Cortex of kidney (tissue), 1 donor: Measurements from ENCODE around the gene GXYLT2.

ENCODE experiments used
- DNase-seq: peaks from one replicate; lab custom pipeline; 2025; lab: John Stamatoyannopoulos, UW

Gene GXYLT2

DNA sequence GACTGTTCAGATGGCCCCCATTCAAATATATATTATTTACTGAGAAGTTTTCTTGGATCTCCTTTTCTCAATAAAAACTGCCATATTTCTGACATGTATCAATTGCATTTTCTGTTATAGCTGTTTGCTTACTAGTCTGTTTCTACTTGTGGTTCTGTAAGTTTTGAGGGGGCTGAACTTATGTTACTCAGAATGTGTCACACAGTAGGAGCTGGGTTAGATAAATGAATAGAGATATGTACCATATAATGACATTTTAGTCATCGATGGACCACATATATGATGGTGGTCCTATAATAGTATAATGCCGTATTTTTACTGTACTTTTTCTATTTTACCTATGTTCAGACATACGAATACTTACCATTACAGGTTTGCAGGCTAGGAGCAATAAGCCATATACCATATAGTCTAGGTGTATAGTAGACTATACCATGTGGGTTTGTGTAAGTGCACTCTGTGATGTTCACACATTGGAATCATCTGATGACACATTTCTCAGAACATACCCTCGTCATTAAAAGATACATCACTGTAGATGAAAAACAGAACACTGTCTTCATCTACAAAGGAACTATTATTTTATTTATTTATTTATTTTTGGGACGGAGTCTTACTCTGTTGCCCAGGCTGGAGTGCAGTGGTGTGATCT is 131.1 kb downstream of the GXYLT2 start:
- no peak for DNase-seq

DNA sequence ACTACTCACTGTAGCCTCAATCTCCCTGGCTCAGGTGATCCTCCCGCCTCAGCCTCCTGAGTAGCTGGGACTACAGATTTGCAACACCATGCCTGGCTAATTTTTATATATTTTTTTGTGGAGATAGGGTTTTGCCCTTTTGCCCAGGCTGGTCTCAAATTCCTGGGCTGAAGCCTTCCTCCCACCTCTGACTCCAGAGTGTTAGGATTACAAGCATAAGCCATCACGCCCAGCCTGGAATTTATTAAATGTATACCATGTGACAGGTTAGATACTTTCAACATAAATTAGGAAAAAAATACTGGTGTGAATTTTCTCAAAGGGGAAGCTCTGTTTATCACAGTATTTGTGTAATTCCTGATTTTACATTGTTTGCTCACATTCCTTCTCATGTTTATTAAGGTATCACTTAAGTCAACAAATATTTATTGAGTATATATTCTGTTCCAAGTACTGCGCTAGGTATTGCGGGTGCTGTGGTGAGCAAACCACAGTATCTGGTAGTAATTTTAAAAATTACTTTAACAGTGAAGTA is 133.5 kb downstream of the GXYLT2 start:
- no peak for DNase-seq

DNA sequence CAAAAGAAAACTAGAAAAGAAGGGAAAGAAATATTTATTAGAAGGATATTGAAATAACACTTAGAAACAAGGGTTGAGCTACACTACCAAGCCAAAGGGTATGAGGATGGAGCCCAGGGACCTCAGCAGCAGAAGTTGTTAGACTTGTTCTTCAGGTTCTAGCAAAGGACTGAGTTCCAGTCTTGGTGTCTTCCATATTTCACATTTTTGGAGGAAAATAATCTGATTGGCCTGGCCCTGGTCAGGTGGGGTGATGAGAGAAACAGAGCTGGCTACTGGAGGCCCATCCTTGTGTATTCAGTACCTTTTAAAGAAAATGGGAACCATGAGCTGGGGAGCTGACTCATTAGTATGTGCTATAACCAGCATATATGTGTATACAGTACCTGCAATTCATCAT is 137.0 kb downstream of the GXYLT2 start:
- no peak for DNase-seq

DNA sequence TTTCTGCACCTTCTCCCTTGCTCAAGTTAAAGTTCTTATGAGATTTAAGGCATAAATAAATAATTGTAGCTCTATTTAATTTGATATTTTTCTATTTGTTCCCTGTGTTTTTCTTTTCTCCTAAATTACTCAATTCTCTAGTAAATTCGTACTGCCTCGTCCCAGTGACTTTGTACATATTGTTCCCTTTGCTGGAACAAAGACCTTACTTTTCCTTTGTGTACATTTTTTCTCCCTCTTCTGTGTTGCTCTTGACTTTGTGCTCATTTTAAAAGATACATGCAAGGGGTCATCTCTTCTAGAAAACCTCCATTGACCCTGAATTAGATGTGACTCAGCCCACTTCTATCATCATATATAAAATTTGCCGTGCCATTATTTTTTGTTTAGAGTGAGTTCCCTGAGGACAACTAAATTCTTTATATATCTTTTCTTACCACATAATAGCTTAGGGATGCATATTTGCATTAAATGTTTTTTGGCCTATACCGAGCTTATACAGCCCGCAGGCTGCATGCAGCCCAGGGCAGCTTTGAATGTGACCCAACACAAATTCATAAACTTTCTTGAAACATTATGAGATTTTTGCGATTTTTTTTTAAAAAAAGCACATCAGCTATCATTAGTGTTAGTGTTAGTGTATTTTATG is 138.4 kb downstream of the GXYLT2 start:
- DNase-seq, result no peak
